HepG2 (cell line): ENCODE results near the gene NFATC2. TPM values are rescaled to one million over a fixed set of nuclear protein-coding genes. Genes with fewer than 3 reads are reported as not detected.
A peak's percentile ranks its signal among the peaks of the same experiment; 100 is the strongest.

Experiments used
- DNMT3B ChIP-seq: conservative IDR thresholded peaks from 2 replicates; pipeline ENCODE4 v1.6.1; 2016; ENCODE audit warnings: missing biosample characterization, control low read depth
- IRF2 ChIP-seq: IDR thresholded peaks from 2 replicates; pipeline ENCODE4 v1.6.1; 2018; ENCODE audit warnings: missing genetic modification reagents, missing compliant biosample characterization
- KDM1A ChIP-seq: IDR thresholded peaks from 2 replicates; pipeline ENCODE4 v1.6.1; 2016; ENCODE audit warnings: missing compliant biosample characterization
- MBD4 ChIP-seq: IDR thresholded peaks from 2 replicates; pipeline ENCODE4 v1.6.1; 2012; ENCODE audit warnings: low read length, inconsistent platforms, borderline replicate concordance
- MIER3 ChIP-seq: IDR thresholded peaks from 2 replicates; pipeline ENCODE4 v1.6.1; 2016; ENCODE audit warnings: missing compliant biosample characterization, borderline replicate concordance
- MTF1 ChIP-seq: sonication (generic); formaldehyde crosslinking; IDR thresholded peaks from 2 replicates; pipeline ENCODE4 v1.5.0; 2020; ENCODE audit warnings: missing genetic modification reagents
- PAX8 ChIP-seq: sonication (generic); formaldehyde crosslinking; IDR thresholded peaks from 2 replicates; pipeline ENCODE4 v1.8.0; 2022; ENCODE audit warnings: mild to moderate bottlenecking, missing genetic modification reagents, borderline replicate concordance
- RNF2 ChIP-seq: fragments of 450-650 bp; conservative IDR thresholded peaks from 2 replicates; pipeline ENCODE4 v1.6.1; 2016; ENCODE audit warnings: low read depth
- SAP130 ChIP-seq: IDR thresholded peaks from 2 replicates; pipeline ENCODE4 v1.6.1; 2016; ENCODE audit warnings: low read depth
- SIN3A ChIP-seq: IDR thresholded peaks from 2 replicates; pipeline ENCODE4 v1.6.1; 2011; ENCODE audit warnings: low read depth, mild to moderate bottlenecking, control low read depth, low read length, borderline replicate concordance
- SUZ12 ChIP-seq: fragments of 150-350 bp; IDR thresholded peaks from 2 replicates; pipeline ENCODE4 v1.6.1; 2014; ENCODE audit warnings: low read depth, low read length
- TCF7L2 ChIP-seq: IDR thresholded peaks from 2 replicates; pipeline ENCODE4 v1.6.1; 2011; ENCODE audit warnings: mild to moderate bottlenecking, low read depth, low read length, moderate library complexity
- ZNF569 ChIP-seq: sonication (generic); formaldehyde crosslinking; IDR thresholded peaks from 2 replicates; pipeline ENCODE4 v1.5.0; 2020; ENCODE audit warnings: mild to moderate bottlenecking, missing genetic modification reagents, moderate library complexity, borderline replicate concordance
- ZNF607 ChIP-seq: sonication (generic); formaldehyde crosslinking; IDR thresholded peaks from 2 replicates; pipeline ENCODE4 v1.5.1; 2020; ENCODE audit warnings: missing genetic modification reagents, mild to moderate bottlenecking, borderline replicate concordance
- polyA plus RNA-seq, 8 experiments: library from polyadenylated mRNA; depleted of rRNA in 3 of 8; stranded (reverse) in 7 of 8; unstranded in 1 of 8; fragments of >200 nt; fragmentation: Illumina TruSeq in 4 of 8; extraction: Trizol in 4 of 8; gene quantifications; 2 replicates each; pipeline versions ENCODE4 v1.2.1 to v1.2.3, GENCODE V29; 2011 to 2016; ENCODE audit warnings: low read depth in 4 of 8, missing spikeins in 1 of 8, mixed read lengths in 1 of 8; ENCODE audit not compliant: insufficient read depth in 1 of 8
- total RNA-seq, 5 experiments: library from RNA; depleted of rRNA; stranded (reverse); fragments of >200 nt; fragmentation: Illumina TruSeq; extraction: Trizol; gene quantifications; 2 replicates each; pipeline ENCODE4 v1.2.3, GENCODE V29; 2016; ENCODE audit warnings: low read depth in 1 of 5
- TF ChIP-seq, protein P1 (sequence below): sonication (generic); formaldehyde crosslinking; IDR thresholded peaks from 2 replicates; pipeline ENCODE4 v1.5.0; 2020; ENCODE audit warnings: mild to moderate bottlenecking, missing genetic modification reagents
- TF ChIP-seq, protein P2 (sequence below): sonication (generic); formaldehyde crosslinking; IDR thresholded peaks from 2 replicates; pipeline ENCODE4 v1.5.1; 2020; ENCODE audit warnings: missing genetic modification reagents, mild to moderate bottlenecking, borderline replicate concordance
- TF ChIP-seq, protein P3 (sequence below): sonication (generic); formaldehyde crosslinking; IDR thresholded peaks from 2 replicates; pipeline ENCODE4 v1.8.1; 2022; ENCODE audit warnings: mild to moderate bottlenecking, missing genetic modification reagents
- TF ChIP-seq, protein P4 (sequence below): fragments of 450-650 bp; IDR thresholded peaks from 2 replicates; pipeline ENCODE4 v1.6.1; 2017
- TF ChIP-seq, protein P5 (sequence below): sonication (generic); formaldehyde crosslinking; IDR thresholded peaks from 2 replicates; pipeline ENCODE4 v1.8.1; 2023; ENCODE audit warnings: mild to moderate bottlenecking, moderate library complexity, missing genetic modification reagents
- TF ChIP-seq, protein P6 (sequence below): sonication (generic); formaldehyde crosslinking; IDR thresholded peaks from 2 replicates; pipeline ENCODE4 v1.9.0; 2021; ENCODE audit warnings: missing genetic modification reagents, mild to moderate bottlenecking, borderline replicate concordance

NFATC2 gene
- total and polyA plus RNA-seq, 2 of the 13 experiments (the other 11 are each of a cell fraction or from before 2014, with no cell fraction given), result 1.9 to 3.3 TPM

DNA sequence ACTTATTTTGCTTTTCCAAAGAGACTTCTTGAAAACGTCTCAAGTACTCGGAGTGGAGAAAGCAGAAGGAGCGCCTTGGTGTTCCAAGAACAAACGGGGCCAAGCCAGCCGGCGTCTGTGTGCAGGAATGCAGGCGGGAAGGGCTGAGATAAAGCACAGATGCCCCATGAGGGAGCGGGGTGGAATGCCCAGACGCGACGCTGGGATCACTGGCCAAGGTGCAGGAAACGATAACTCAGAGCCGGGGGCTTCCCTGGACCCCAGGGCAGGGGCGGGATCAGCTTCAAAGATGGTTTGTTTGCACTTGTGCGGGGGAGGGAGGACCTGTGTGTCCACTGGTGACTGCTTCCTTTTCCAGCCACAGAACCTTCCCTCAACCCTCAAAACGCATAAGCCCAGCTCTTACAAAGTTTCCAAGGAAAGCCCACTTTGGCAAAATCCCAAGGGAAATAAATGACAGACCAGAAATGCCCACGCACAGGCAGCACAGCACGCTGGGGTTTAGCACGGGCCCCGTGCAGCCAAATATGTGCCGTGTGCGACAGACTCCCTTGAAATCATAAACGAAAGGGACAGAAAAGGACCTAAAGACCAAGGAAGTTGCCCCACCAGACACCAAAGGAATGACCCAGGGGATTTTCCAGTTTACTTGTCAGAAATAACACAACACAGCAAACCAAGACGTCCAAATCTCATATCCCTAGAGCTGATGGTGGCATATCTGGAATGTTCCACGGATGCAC lies 113.9 kb downstream of the NFATC2 start (continued):
- TF ChIP-seq, protein P1, sequence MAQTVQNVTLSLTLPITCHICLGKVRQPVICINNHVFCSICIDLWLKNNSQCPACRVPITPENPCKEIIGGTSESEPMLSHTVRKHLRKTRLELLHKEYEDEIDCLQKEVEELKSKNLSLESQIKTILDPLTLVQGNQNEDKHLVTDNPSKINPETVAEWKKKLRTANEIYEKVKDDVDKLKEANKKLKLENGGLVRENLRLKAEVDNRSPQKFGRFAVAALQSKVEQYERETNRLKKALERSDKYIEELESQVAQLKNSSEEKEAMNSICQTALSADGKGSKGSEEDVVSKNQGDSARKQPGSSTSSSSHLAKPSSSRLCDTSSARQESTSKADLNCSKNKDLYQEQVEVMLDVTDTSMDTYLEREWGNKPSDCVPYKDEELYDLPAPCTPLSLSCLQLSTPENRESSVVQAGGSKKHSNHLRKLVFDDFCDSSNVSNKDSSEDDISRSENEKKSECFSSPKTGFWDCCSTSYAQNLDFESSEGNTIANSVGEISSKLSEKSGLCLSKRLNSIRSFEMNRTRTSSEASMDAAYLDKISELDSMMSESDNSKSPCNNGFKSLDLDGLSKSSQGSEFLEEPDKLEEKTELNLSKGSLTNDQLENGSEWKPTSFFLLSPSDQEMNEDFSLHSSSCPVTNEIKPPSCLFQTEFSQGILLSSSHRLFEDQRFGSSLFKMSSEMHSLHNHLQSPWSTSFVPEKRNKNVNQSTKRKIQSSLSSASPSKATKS (CRISPR knock-in tag), result no peak
- no peak for TF ChIP-seq MTF1 (CRISPR knock-in tag)
- TF ChIP-seq PAX8, result no peak; the same call in 1 of the 2 replicates
- TF ChIP-seq KDM1A, result no peak
- TF ChIP-seq, protein P2, sequence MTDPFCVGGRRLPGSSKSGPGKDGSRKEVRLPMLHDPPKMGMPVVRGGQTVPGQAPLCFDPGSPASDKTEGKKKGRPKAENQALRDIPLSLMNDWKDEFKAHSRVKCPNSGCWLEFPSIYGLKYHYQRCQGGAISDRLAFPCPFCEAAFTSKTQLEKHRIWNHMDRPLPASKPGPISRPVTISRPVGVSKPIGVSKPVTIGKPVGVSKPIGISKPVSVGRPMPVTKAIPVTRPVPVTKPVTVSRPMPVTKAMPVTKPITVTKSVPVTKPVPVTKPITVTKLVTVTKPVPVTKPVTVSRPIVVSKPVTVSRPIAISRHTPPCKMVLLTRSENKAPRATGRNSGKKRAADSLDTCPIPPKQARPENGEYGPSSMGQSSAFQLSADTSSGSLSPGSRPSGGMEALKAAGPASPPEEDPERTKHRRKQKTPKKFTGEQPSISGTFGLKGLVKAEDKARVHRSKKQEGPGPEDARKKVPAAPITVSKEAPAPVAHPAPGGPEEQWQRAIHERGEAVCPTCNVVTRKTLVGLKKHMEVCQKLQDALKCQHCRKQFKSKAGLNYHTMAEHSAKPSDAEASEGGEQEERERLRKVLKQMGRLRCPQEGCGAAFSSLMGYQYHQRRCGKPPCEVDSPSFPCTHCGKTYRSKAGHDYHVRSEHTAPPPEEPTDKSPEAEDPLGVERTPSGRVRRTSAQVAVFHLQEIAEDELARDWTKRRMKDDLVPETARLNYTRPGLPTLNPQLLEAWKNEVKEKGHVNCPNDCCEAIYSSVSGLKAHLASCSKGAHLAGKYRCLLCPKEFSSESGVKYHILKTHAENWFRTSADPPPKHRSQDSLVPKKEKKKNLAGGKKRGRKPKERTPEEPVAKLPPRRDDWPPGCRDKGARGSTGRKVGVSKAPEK (CRISPR knock-in tag), result no peak
- TF ChIP-seq, protein P3, sequence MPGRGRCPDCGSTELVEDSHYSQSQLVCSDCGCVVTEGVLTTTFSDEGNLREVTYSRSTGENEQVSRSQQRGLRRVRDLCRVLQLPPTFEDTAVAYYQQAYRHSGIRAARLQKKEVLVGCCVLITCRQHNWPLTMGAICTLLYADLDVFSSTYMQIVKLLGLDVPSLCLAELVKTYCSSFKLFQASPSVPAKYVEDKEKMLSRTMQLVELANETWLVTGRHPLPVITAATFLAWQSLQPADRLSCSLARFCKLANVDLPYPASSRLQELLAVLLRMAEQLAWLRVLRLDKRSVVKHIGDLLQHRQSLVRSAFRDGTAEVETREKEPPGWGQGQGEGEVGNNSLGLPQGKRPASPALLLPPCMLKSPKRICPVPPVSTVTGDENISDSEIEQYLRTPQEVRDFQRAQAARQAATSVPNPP (CRISPR knock-in tag), result no peak
- TF ChIP-seq, protein P4, sequence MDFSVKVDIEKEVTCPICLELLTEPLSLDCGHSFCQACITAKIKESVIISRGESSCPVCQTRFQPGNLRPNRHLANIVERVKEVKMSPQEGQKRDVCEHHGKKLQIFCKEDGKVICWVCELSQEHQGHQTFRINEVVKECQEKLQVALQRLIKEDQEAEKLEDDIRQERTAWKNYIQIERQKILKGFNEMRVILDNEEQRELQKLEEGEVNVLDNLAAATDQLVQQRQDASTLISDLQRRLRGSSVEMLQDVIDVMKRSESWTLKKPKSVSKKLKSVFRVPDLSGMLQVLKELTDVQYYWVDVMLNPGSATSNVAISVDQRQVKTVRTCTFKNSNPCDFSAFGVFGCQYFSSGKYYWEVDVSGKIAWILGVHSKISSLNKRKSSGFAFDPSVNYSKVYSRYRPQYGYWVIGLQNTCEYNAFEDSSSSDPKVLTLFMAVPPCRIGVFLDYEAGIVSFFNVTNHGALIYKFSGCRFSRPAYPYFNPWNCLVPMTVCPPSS, result no peak
- peak; percentile 69 for TF ChIP-seq SAP130 (CRISPR knock-in tag)
- TF ChIP-seq SIN3A, result 0 out of 2 replicates have a peak, but pooled peaks have one; percentile 51
- TF ChIP-seq, protein P5, sequence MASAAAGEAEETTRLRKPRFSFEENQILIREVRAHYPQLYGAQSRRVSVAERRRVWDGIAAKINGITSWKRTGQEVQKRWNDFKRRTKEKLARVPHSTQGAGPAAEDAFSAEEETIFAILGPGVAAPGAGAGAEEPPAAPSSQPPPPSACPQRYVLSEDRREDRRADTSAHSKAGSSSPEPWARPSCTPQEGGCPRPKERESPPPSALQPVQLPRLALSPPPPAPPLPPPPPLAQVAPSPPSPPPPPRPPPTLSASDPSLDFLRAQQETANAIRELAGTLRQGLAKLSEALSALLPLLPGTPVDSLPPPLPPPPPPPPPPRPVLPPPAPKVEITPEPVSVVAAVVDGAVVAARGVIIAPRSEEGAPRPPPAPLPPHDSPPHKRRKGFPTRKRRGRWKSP (CRISPR knock-in tag), result no peak
- peak; percentile 15; the same call in 1 of the 2 replicates for TF ChIP-seq IRF2 (CRISPR knock-in tag)
- TF ChIP-seq, protein P6, sequence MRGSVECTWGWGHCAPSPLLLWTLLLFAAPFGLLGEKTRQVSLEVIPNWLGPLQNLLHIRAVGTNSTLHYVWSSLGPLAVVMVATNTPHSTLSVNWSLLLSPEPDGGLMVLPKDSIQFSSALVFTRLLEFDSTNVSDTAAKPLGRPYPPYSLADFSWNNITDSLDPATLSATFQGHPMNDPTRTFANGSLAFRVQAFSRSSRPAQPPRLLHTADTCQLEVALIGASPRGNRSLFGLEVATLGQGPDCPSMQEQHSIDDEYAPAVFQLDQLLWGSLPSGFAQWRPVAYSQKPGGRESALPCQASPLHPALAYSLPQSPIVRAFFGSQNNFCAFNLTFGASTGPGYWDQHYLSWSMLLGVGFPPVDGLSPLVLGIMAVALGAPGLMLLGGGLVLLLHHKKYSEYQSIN (CRISPR knock-in tag), result no peak
- no peak for TF ChIP-seq MBD4
- no peak for TF ChIP-seq SUZ12
- no peak for TF ChIP-seq MIER3 (CRISPR knock-in tag)
- TF ChIP-seq ZNF607, result peak; percentile 70
- no peak for TF ChIP-seq RNF2
- peak; percentile 66; the same call in 1 of the 2 replicates for TF ChIP-seq TCF7L2
- no peak for TF ChIP-seq DNMT3B
- TF ChIP-seq ZNF569 (CRISPR knock-in tag), result no peak
